Endothelial cell of umbilical vein (primary cell): ENCODE measurements around the gene RAPGEF4. TPM values are rescaled to one million over a fixed set of nuclear protein-coding genes. Genes with fewer than 3 reads are reported as not detected.

Source experiments
- BruUV-seq: library from RNA; stranded (reverse); fragments of 400-500 nt; replicated peaks from 2 replicates; lab custom pipeline; 2021; lab: Mats Ljungman, UMichigan
- CTCF ChIA-PET: fragments of 300-600, 350-600 bp; sonication (Branson Sonifier 250); formaldehyde crosslinking; loops from one replicate; lab custom pipeline; 2021; ENCODE audit warnings: antibody characterized with exemption, inconsistent platforms; lab: Charles Lee
- POLR2A ChIA-PET: fragments of 300-600, 350-600 bp; sonication (Branson Sonifier 250); formaldehyde crosslinking; loops from one replicate; lab custom pipeline; 2021; ENCODE audit warnings: antibody characterized with exemption, inconsistent platforms; lab: Charles Lee
- DNase-seq: peaks from one replicate; pipeline ENCODE4 v3.0.0-alpha.2; 2011; ENCODE audit warnings: low read depth, low spot score
- FAIRE-seq: peaks from 2 replicates; lab custom pipeline; 2011; peaks lifted over from hg19 to GRCh38; lab: Jason Lieb, UNC
- H2AFZ ChIP-seq: 2 replicates; pipeline ENCODE4 v1.6.0; 2012; ENCODE audit warnings: low read depth, low read length, control low read depth, inconsistent platforms
- H3K27ac ChIP-seq: 2 replicates; pipeline ENCODE4 v1.5.1; 2011; ENCODE audit warnings: low read depth, mild to moderate bottlenecking, control low read depth, low read length, moderate library complexity; ENCODE audit not compliant: insufficient read depth
- H3K27me3 ChIP-seq, 2 experiments: 2 replicates each; pipeline versions ENCODE4 v1.6.0 to v1.6.1; 2011; ENCODE audit warnings: low read length in 2 of 2, mixed read lengths in 1 of 2; ENCODE audit not compliant: control insufficient read depth in 2 of 2, insufficient read depth in 2 of 2
- H3K36me3 ChIP-seq, 2 experiments: 2 replicates in 1 of 2; 3 replicates in 1 of 2; pipeline ENCODE4 v1.5.1; 2011; ENCODE audit warnings: low read length in 2 of 2, mild to moderate bottlenecking in 1 of 2, moderate library complexity in 1 of 2; ENCODE audit not compliant: control insufficient read depth in 2 of 2, insufficient read depth in 2 of 2; ENCODE audit errors: extremely low read depth in 1 of 2
- H3K4me1 ChIP-seq: 3 replicates; pipeline ENCODE4 v1.5.1; 2011; ENCODE audit warnings: mild to moderate bottlenecking, low read length; ENCODE audit not compliant: control insufficient read depth, insufficient read depth; ENCODE audit errors: extremely low read depth
- H3K4me2 ChIP-seq: 2 replicates; pipeline ENCODE4 v1.6.1; 2011; ENCODE audit warnings: low read length, control low read depth, mixed read lengths; ENCODE audit not compliant: insufficient read depth
- H3K4me3 ChIP-seq, 3 experiments: fragments of 200-600 bp in 1 of 3; sonication (generic), shearing (Covaris generic) in 1 of 3; replicated peaks in 1 of 3; 2 replicates each; pipeline ENCODE4 v1.5.1; 2011 to 2016; ENCODE audit warnings: control low read depth in 3 of 3, low read length in 3 of 3, mild to moderate bottlenecking in 2 of 3, inconsistent platforms in 1 of 3, low read depth in 1 of 3, moderate library complexity in 1 of 3; ENCODE audit not compliant: insufficient read depth in 1 of 3
- H3K79me2 ChIP-seq: 2 replicates; pipeline ENCODE4 v1.6.0; 2012; ENCODE audit warnings: low read length, inconsistent platforms; ENCODE audit not compliant: control insufficient read depth, insufficient read depth
- H3K9ac ChIP-seq: replicated peaks from 2 replicates; pipeline ENCODE3; 2011; ENCODE audit warnings: low read length, control low read depth; ENCODE audit not compliant: insufficient read depth; ENCODE audit errors: extremely low read depth
- H3K9me1 ChIP-seq: replicated peaks from 3 replicates; pipeline ENCODE4 v1.6.0; 2011; ENCODE audit warnings: mild to moderate bottlenecking, low read length; ENCODE audit not compliant: control insufficient read depth, insufficient read depth; ENCODE audit errors: extremely low read depth
- H3K9me3 ChIP-seq: replicated peaks from 2 replicates; pipeline ENCODE4 v1.5.1; 2012; ENCODE audit warnings: low read length, inconsistent platforms; ENCODE audit not compliant: control insufficient read depth, insufficient read depth
- H4K20me1 ChIP-seq: replicated peaks from 2 replicates; pipeline ENCODE3; 2011; ENCODE audit warnings: mild to moderate bottlenecking, low read length; ENCODE audit not compliant: control insufficient read depth, insufficient read depth; ENCODE audit errors: extremely low read depth
- CTCF ChIP-seq, 2 donors: IDR thresholded peaks; 1 replicate in 1 of 2; 2 replicates in 1 of 2; pipeline ENCODE4 v1.5.1; 2011; ENCODE audit warnings: low read length in 2 of 2, mild to moderate bottlenecking in 2 of 2, moderate library complexity in 2 of 2, control low read depth in 1 of 2, inconsistent platforms in 1 of 2, low read depth in 1 of 2; ENCODE audit not compliant: insufficient read depth in 1 of 2; ENCODE audit errors: extremely low read depth in 1 of 2
- EZH2 ChIP-seq: IDR thresholded peaks from 2 replicates; pipeline ENCODE4 v1.6.1; 2012; ENCODE audit warnings: borderline replicate concordance, low read depth, mild to moderate bottlenecking, moderate library complexity, low read length, inconsistent platforms; ENCODE audit not compliant: severe bottlenecking
- FOS ChIP-seq: IDR thresholded peaks from 2 replicates; pipeline ENCODE4 v1.6.1; 2011; ENCODE audit warnings: mild to moderate bottlenecking, low read length, moderate library complexity, borderline replicate concordance; ENCODE audit not compliant: insufficient read depth
- GATA2 ChIP-seq: IDR thresholded peaks from 2 replicates; pipeline ENCODE4 v1.7.0; 2011; ENCODE audit warnings: low read depth, mild to moderate bottlenecking, moderate library complexity, mixed read lengths, low read length; ENCODE audit not compliant: insufficient read length, insufficient read depth
- JUN ChIP-seq: IDR thresholded peaks from 2 replicates; pipeline ENCODE4 v1.6.1; 2011; ENCODE audit warnings: borderline replicate concordance, low read depth; ENCODE audit not compliant: insufficient read length, insufficient read depth
- MAX ChIP-seq: IDR thresholded peaks from 2 replicates; pipeline ENCODE4 v1.6.1; 2011; ENCODE audit not compliant: insufficient read depth, insufficient read length
- MYC ChIP-seq: IDR thresholded peaks from one replicate; pipeline ENCODE4 v1.6.1; 2011; ENCODE audit warnings: mild to moderate bottlenecking, low read depth, low read length
- POLR2A ChIP-seq: IDR thresholded peaks from 2 replicates; pipeline ENCODE4 v1.6.1; 2012; ENCODE audit warnings: low read depth, mild to moderate bottlenecking, control low read depth, low read length
- POLR2AphosphoS5 ChIP-seq: IDR thresholded peaks from 2 replicates; pipeline ENCODE4 v1.6.1; 2012; ENCODE audit warnings: low read depth, mild to moderate bottlenecking, control low read depth, low read length, moderate library complexity; ENCODE audit not compliant: insufficient read depth
- dilution Hi-C: fragments of 300-500 bp; cut with MboI; formaldehyde crosslinking; loops from one replicate; pipeline ENCODE4 v1.15.0; 2019; ENCODE audit warnings: low sequenced_read_pairs; ENCODE audit not compliant: extremely low pct_ligation_motif_present
- intact Hi-C: fragments of 100-400 bp; cut with micrococcal nuclease; formaldehyde crosslinking; loops from one replicate; pipeline ENCODE4 v1.10.0; 2022
- polyA plus RNA-seq, 4 experiments: library from polyadenylated mRNA; depleted of rRNA in 3 of 4; stranded (reverse) in 3 of 4; unstranded in 1 of 4; fragments of >200 nt; gene quantifications; 2 replicates each; pipeline versions ENCODE4 v1.2.1 to v1.2.3, GENCODE V29; 2011 to 2012; ENCODE audit warnings: missing spikeins in 1 of 4
- total RNA-seq: library from RNA; stranded (reverse); gene quantifications from 2 replicates; pipeline ENCODE4 v1.2.3, GENCODE V29; 2021

The RAPGEF4 gene
- total and polyA plus RNA-seq, 2 donors (not counting 3 experiments of a cell fraction or from before 2014, with no cell fraction given), result 7.2 to 9.2 TPM

- no peak overlapping the region for H3K4me3 ChIP-seq
- ChIA-PET POLR2A (no interaction called here), CTCF (interaction anchor here (4.0 kb wide), 1 partner anchor 75 kb away, joined by 50 read pairs; no protein-coding TSS in a partner anchor)
- H3K79me2 ChIP-seq, result no peaks in the 10 kb centered on the region
- H3K9ac ChIP-seq, result no peak overlapping the region
- dilution Hi-C loops, result no loop called here
- FAIRE-seq (no peak), DNase-seq (no peak)
- no peaks in the 10 kb centered on the region for H4K20me1 ChIP-seq
- TF ChIP-seq CTCF (IDR thresholded peaks at IDR 0.05; ENCODE audit: extremely low read depth in 1 of 2, insufficient read depth in 1 of 2, low read depth in 1 of 2, low read length in 2 of 2) (no peak), POLR2AphosphoS5 (no peak), FOS (no peak), JUN (no peak), MYC (no peak), GATA2 (no peak), EZH2 (no peak), POLR2A (no peak), MAX (no peak)
- no peak overlapping the region for H3K27ac ChIP-seq
- H3K4me1 ChIP-seq, result peaks cover 26% of the 10 kb centered on the region
- no peaks in the 10 kb centered on the region for H3K27me3 ChIP-seq
- H3K36me3 ChIP-seq, result no peaks in the 10 kb centered on the region
- no peak overlapping the region for H2AFZ ChIP-seq
- intact Hi-C loops, result no loop called here
- BruUV-seq, result no TSS peak
- H3K4me2 ChIP-seq, result no peak overlapping the region
- H3K9me1 ChIP-seq, result no peaks in the 10 kb centered on the region
- no peaks in the 10 kb centered on the region for H3K9me3 ChIP-seq
Observed at GRCh38 chr2:172856606-172857005, 121.0 kb downstream of the RAPGEF4 start.
